GM12878 (cell line): ENCODE results near the gene CD58. TPM values are rescaled to one million over a fixed set of nuclear protein-coding genes. Genes with fewer than 3 reads are reported as not detected.

ENCODE experiments used
- BCL11A ChIP-seq: IDR thresholded peaks from 2 replicates; pipeline ENCODE4 v1.6.1; 2011; ENCODE audit warnings: low read depth, low read length
- BRCA1 ChIP-seq: IDR thresholded peaks from 2 replicates; pipeline ENCODE4 v1.6.1; 2011; ENCODE audit warnings: low read depth, low read length, improper control_type of control experiment
- CHD1 ChIP-seq: IDR thresholded peaks from 2 replicates; pipeline ENCODE4 v1.6.1; 2012; ENCODE audit warnings: low read depth, low read length, improper control_type of control experiment
- CUX1 ChIP-seq: IDR thresholded peaks from 2 replicates; pipeline ENCODE4 v1.6.1; 2012; ENCODE audit warnings: improper control_type of control experiment, low read depth, low read length; ENCODE audit not compliant: insufficient replicate concordance
- EZH2 ChIP-seq: IDR thresholded peaks from 2 replicates; pipeline ENCODE4 v1.6.1; 2012; ENCODE audit warnings: low read depth, mild to moderate bottlenecking, control low read depth, inconsistent platforms, low read length, borderline replicate concordance; ENCODE audit not compliant: control insufficient read depth
- HCFC1 ChIP-seq: fragments of 150-350 bp; IDR thresholded peaks from 2 replicates; pipeline ENCODE4 v1.6.1; 2014; ENCODE audit warnings: low read length
- HDAC2 ChIP-seq: fragments of 200-600 bp; sonication (generic); IDR thresholded peaks from 2 replicates; pipeline ENCODE4 v1.6.1; 2017
- IKZF2 ChIP-seq, 2 experiments: fragments of 450-650 bp; IDR thresholded peaks; 2 replicates each; pipeline ENCODE4 v1.6.1; 2017; ENCODE audit warnings: mild to moderate bottlenecking in 2 of 2, moderate library complexity in 2 of 2
- NR2C2 ChIP-seq: IDR thresholded peaks from 2 replicates; pipeline ENCODE4 v1.6.1; 2011; ENCODE audit warnings: borderline replicate concordance, low read depth; ENCODE audit not compliant: control insufficient read depth, insufficient read length
- PKNOX1 ChIP-seq: fragments of 450-650 bp; IDR thresholded peaks from 2 replicates; pipeline ENCODE4 v1.6.1; 2016; ENCODE audit warnings: mild to moderate bottlenecking
- POU2F2 ChIP-seq: IDR thresholded peaks from 3 replicates; pipeline ENCODE4 v1.6.1; 2011; ENCODE audit warnings: low read depth, mild to moderate bottlenecking, low read length, borderline replicate concordance
- RAD51 ChIP-seq: fragments of 450-650 bp; IDR thresholded peaks from 2 replicates; pipeline ENCODE4 v1.6.1; 2016; ENCODE audit warnings: moderate library complexity, mild to moderate bottlenecking, inconsistent platforms
- SMAD5 ChIP-seq: IDR thresholded peaks from 2 replicates; pipeline ENCODE4 v1.6.1; 2016; ENCODE audit warnings: antibody characterized with exemption, low read depth
- TARDBP ChIP-seq: IDR thresholded peaks from 2 replicates; pipeline ENCODE4 v1.6.1; 2016; ENCODE audit warnings: borderline replicate concordance
- TCF3 ChIP-seq: IDR thresholded peaks from 2 replicates; pipeline ENCODE4 v1.6.1; 2012; ENCODE audit warnings: low read depth, mild to moderate bottlenecking, low read length, borderline replicate concordance; ENCODE audit not compliant: insufficient read depth
- USF1 ChIP-seq: IDR thresholded peaks from 2 replicates; pipeline ENCODE4 v1.6.1; 2011; ENCODE audit warnings: borderline replicate concordance, low read depth, mild to moderate bottlenecking, moderate library complexity, mixed read lengths, low read length; ENCODE audit not compliant: insufficient read depth; ENCODE audit errors: extremely low read length
- WRNIP1 ChIP-seq: IDR thresholded peaks from 2 replicates; pipeline ENCODE4 v1.6.1; 2011; ENCODE audit warnings: low read depth, low read length, improper control_type of control experiment, borderline replicate concordance
- ZNF24 ChIP-seq: fragments of 450-650 bp; IDR thresholded peaks from 2 replicates; pipeline ENCODE4 v1.6.1; 2017; ENCODE audit warnings: antibody characterized with exemption, mild to moderate bottlenecking
- ZNF384 ChIP-seq: IDR thresholded peaks from 2 replicates; pipeline ENCODE4 v1.6.1; 2012; ENCODE audit warnings: low read depth, mild to moderate bottlenecking, low read length, improper control_type of control experiment, borderline replicate concordance
- ZSCAN29 ChIP-seq: fragments of 450-650 bp; IDR thresholded peaks from 2 replicates; pipeline ENCODE4 v1.6.1; 2017; ENCODE audit warnings: mild to moderate bottlenecking, moderate library complexity
- polyA plus RNA-seq, 11 experiments: library from polyadenylated mRNA; depleted of rRNA in 4 of 11; unstranded in 6 of 11; stranded (reverse) in 5 of 11; fragments of >200 nt; fragmentation: Nextera tagmentation in 4 of 11; fragmentation: Illumina TruSeq in 1 of 11; extraction: Ambion mirVana in 4 of 11; extraction: Trizol in 1 of 11; gene quantifications; 1 replicate in 1 of 11; 2 replicates in 10 of 11; pipeline versions ENCODE4 v1.2.1 to v1.2.3, GENCODE V29; 2011 to 2016; ENCODE audit warnings: inconsistent platforms in 2 of 11, missing spikeins in 2 of 11, low read depth in 1 of 11
- total RNA-seq, 4 experiments: library from RNA; depleted of rRNA in 3 of 4; stranded (reverse); fragments of >200 nt in 3 of 4; fragmentation: Illumina TruSeq in 1 of 4; extraction: Trizol in 1 of 4; gene quantifications; 2 replicates each; pipeline versions ENCODE4 v1.2.1 to v1.2.3, GENCODE V29; 2013 to 2021
- TF ChIP-seq, protein P1 (sequence below): IDR thresholded peaks from 2 replicates; pipeline ENCODE4 v1.6.1; 2012; ENCODE audit warnings: low read depth, low read length, improper control_type of control experiment

Gene CD58
- total and polyA plus RNA-seq, 10 of the 15 experiments (the other 5 are each of a cell fraction or from before 2014, with no cell fraction given) = 70.4 to 252 (median 129) TPM

DNA sequence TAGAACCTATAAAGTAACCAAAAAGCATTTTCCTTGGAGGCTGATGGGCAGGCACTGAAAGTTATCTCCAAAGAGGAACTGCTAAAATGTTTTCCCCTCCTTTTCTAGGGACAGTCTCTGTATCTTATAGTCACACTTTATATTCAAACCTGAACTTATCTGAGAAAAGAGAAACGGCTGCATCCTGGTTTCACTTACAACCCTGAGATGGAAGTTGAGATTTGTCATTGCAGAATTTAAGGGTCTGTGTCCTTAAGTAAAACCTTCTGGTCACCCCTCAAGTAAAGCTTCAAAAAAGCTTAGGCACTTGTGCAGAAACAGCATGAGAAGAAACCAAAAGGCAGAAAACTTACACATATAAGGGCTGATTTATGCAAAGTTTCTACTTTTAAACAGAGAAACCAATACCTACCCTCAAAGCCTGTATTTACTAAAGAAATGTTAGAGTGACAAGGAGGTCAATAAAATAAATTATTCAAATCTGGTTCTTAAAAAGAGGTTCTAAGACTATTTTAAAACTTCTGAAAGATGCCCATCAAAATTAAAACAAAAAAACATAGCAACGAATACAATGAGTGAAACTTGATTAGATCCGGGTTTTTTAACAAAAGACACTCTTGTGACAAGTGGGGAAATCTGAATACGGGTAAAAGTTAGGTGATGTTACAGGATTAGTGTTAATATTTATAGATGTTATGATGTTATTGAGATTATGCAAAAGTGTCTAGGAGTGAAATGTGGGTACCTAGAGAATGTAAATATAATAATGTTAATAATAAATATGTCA is 9.9 kb downstream of the CD58 start (continued):
- TF ChIP-seq HCFC1 (no peak), RAD51 (no peak), IKZF2 (IDR thresholded peaks at IDR 0.05) (peak; percentile 58 to 63), ZNF384 (no peak), ZNF24 (no peak), EZH2 (no peak), PKNOX1 (peak; percentile 73; the same call in 1 of the 2 replicates), POU2F2 (peak; percentile 60; the same call in 2 of the 3 replicates), SMAD5 (no peak), NR2C2 (no peak), USF1 (no peak), CUX1 (no peak), HDAC2 (no peak), WRNIP1 (no peak), CHD1 (peak; percentile 29; the same call in 1 of the 2 replicates), BCL11A (0 out of 2 replicates have a peak, but pooled peaks have one; percentile 5), TARDBP (no peak), TCF3 (no peak), ZSCAN29 (peak; percentile 73), BRCA1 (no peak)
- TF ChIP-seq, protein P1, sequence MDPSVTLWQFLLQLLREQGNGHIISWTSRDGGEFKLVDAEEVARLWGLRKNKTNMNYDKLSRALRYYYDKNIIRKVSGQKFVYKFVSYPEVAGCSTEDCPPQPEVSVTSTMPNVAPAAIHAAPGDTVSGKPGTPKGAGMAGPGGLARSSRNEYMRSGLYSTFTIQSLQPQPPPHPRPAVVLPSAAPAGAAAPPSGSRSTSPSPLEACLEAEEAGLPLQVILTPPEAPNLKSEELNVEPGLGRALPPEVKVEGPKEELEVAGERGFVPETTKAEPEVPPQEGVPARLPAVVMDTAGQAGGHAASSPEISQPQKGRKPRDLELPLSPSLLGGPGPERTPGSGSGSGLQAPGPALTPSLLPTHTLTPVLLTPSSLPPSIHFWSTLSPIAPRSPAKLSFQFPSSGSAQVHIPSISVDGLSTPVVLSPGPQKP = no peak
